Islet of Langerhans (tissue), 1 donor: ENCODE measurements around the gene GARNL3.

ENCODE experiments used
- FAIRE-seq: peaks from one replicate; lab custom pipeline; 2011; peaks lifted over from hg19 to GRCh38; lab: Jason Lieb, UNC

The GARNL3 gene

GRCh38 chr9:127311239-127311741 lies 46.7 kb downstream of the GARNL3 start:
- FAIRE-seq: no peak

- FAIRE-seq: no peak
Measured at GRCh38 chr9:127313042-127313560, 48.5 kb downstream of the GARNL3 start.

- no peak for FAIRE-seq
Measured at GRCh38 chr9:127314911-127315310, 50.3 kb downstream of the GARNL3 start.

- FAIRE-seq: no peak
Measured at GRCh38 chr9:127316586-127317323, 52.2 kb downstream of the GARNL3 start.

GRCh38 chr9:127318651-127319167 lies 54.1 kb downstream of the GARNL3 start:
- FAIRE-seq: no peak

- FAIRE-seq: no peak
Measured at GRCh38 chr9:127319366-127320114, 55.0 kb downstream of the GARNL3 start.

- no peak for FAIRE-seq
Measured at GRCh38 chr9:127320115-127320378, 55.5 kb downstream of the GARNL3 start.

- FAIRE-seq: no peak
Measured at GRCh38 chr9:127323393-127323792, 58.8 kb downstream of the GARNL3 start.

GRCh38 chr9:127330501-127330900 lies 65.9 kb downstream of the GARNL3 start:
- no peak for FAIRE-seq

GRCh38 chr9:127333221-127334064 lies 68.9 kb downstream of the GARNL3 start:
- no peak for FAIRE-seq

- FAIRE-seq: no peak
Measured at GRCh38 chr9:127334725-127335124, 70.2 kb downstream of the GARNL3 start.

- FAIRE-seq: no peak
Measured at GRCh38 chr9:127336086-127336485, 71.5 kb downstream of the GARNL3 start.

GRCh38 chr9:127336506-127337352 lies 72.2 kb downstream of the GARNL3 start:
- FAIRE-seq: peak; percentile 36

GRCh38 chr9:127340721-127341120 lies 76.1 kb downstream of the GARNL3 start:
- no peak for FAIRE-seq

GRCh38 chr9:127341152-127341551 lies 76.6 kb downstream of the GARNL3 start:
- FAIRE-seq: no peak

- FAIRE-seq: no peak
Measured at GRCh38 chr9:127344368-127345000, 79.9 kb downstream of the GARNL3 start.

- no peak for FAIRE-seq
Measured at GRCh38 chr9:127345566-127345965, 81.0 kb downstream of the GARNL3 start.

GRCh38 chr9:127346584-127346983 lies 82.0 kb downstream of the GARNL3 start:
- no peak for FAIRE-seq

- peak; percentile 55 for FAIRE-seq
Measured at GRCh38 chr9:127347831-127348776, 83.5 kb downstream of the GARNL3 start.
